ENCODE results near the gene CD247. TPM values are rescaled to one million over a fixed set of nuclear protein-coding genes. Genes with fewer than 3 reads are reported as not detected.

Gene CD247
- total and polyA plus RNA-seq, 10 donors: 15.8 to 67.1 (median 33.1) TPM

DNA sequence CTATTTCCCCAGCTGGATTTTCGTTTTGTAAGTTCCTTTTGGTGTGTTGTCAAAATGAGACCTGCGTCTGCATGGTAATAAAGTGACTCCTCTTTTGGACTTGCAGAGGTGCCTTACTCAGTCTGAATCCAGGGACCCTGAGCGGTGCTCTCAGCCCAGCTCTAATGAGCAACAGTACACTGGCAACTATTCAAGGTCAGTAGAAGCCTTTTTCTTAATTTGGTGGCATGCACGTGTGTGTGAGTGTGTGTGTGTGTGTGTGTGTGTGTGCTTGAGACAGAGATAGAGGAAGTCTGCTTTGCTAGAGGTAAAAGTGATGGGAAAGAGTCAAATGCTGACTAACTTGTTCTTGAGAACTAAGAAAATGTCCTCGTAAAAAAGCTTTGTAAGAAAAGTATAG, 105.4 kb downstream of the CD247 start:
- intact Hi-C loops (cut with DNase I; ENCODE audit: low total_unique reads): no loop called here
- Histone ChIP-seq H3K9me3 (no peaks in the 10 kb centered on the region), H3K27me3 (replicated peaks in 1 of 7) (no peaks in the 10 kb centered on the region), H3K4me3 (no peak overlapping the region), H3K27ac (no peak overlapping the region), H3K4me1 (no peaks in the 10 kb centered on the region), H3K36me3 (peaks cover 0 to 90% (median 36%) of the 10 kb centered on the region in 6 donors)
- WGBS, 5 donors: 55 to 66% (median 60%) methylated on average over 5 of the region's 5 CpGs
- TF ChIP-seq POLR2A (IDR thresholded peaks at IDR 0.05) (no peak), POLR2AphosphoS5 (IDR thresholded peaks at IDR 0.05) (no peak)
- TF ChIP-seq, protein P1, sequence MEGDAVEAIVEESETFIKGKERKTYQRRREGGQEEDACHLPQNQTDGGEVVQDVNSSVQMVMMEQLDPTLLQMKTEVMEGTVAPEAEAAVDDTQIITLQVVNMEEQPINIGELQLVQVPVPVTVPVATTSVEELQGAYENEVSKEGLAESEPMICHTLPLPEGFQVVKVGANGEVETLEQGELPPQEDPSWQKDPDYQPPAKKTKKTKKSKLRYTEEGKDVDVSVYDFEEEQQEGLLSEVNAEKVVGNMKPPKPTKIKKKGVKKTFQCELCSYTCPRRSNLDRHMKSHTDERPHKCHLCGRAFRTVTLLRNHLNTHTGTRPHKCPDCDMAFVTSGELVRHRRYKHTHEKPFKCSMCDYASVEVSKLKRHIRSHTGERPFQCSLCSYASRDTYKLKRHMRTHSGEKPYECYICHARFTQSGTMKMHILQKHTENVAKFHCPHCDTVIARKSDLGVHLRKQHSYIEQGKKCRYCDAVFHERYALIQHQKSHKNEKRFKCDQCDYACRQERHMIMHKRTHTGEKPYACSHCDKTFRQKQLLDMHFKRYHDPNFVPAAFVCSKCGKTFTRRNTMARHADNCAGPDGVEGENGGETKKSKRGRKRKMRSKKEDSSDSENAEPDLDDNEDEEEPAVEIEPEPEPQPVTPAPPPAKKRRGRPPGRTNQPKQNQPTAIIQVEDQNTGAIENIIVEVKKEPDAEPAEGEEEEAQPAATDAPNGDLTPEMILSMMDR (IDR thresholded peaks at IDR 0.05 in 8 of 11, conservative IDR thresholded peaks at IDR 0.05 in 3 of 11): no peak
- no peak for DNase-seq

GRCh38 chr1:167412072-167412471, 106.3 kb downstream of the CD247 start:
- Histone ChIP-seq H3K36me3 (peaks cover 0 to 90% (median 36%) of the 10 kb centered on the region in 6 donors), H3K27me3 (replicated peaks in 1 of 7) (no peaks in the 10 kb centered on the region), H3K4me3 (no peak overlapping the region), H3K4me1 (no peaks in the 10 kb centered on the region), H3K9me3 (no peaks in the 10 kb centered on the region), H3K27ac (no peak overlapping the region)
- WGBS, 5 donors: 73 to 94% (median 90%) methylated on average over 4 of the region's 4 CpGs
- intact Hi-C loops (cut with DNase I; ENCODE audit: low total_unique reads): no loop called here
- TF ChIP-seq POLR2A (IDR thresholded peaks at IDR 0.05) (no peak), POLR2AphosphoS5 (IDR thresholded peaks at IDR 0.05) (no peak)
- TF ChIP-seq, protein P1 (IDR thresholded peaks at IDR 0.05 in 8 of 11, conservative IDR thresholded peaks at IDR 0.05 in 3 of 11): no peak
- DNase-seq: no peak

DNA sequence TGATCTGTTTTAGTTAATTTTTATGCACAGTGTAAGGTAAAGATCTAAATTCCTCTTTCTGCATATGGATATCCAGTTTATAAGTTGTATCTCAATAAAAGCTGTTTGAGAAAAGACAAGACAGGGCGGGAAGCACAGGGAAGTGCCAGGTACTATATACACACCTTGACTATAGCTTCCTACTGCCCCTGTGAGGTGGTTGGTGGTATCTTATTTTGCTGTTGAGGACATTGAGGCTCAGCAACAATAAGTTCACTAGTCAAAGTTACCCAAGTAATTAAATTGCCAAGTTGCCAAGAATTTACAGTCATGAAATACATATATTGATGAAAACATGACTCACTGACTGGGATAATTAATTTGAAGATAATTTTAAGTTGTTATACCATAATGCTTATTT, 109.1 kb downstream of the CD247 start:
- no peak for DNase-seq
- Histone ChIP-seq H3K4me1 (no peaks in the 10 kb centered on the region), H3K27me3 (replicated peaks in 1 of 7) (no peaks in the 10 kb centered on the region), H3K4me3 (no peak overlapping the region), H3K27ac (no peak overlapping the region), H3K9me3 (no peaks in the 10 kb centered on the region), H3K36me3 (peaks cover 0 to 90% (median 25%) of the 10 kb centered on the region in 6 donors)
- 85 to 100% (median 97%) methylated on average over 1 of the region's 1 CpG for WGBS, 5 donors
- TF ChIP-seq POLR2A (IDR thresholded peaks at IDR 0.05): no peak
- TF ChIP-seq, protein P1 (IDR thresholded peaks at IDR 0.05 in 8 of 11, conservative IDR thresholded peaks at IDR 0.05 in 3 of 11): no peak
- no peak for TF ChIP-seq POLR2AphosphoS5 (IDR thresholded peaks at IDR 0.05)
- intact Hi-C loops (cut with DNase I; ENCODE audit: low total_unique reads): no loop called here

DNA sequence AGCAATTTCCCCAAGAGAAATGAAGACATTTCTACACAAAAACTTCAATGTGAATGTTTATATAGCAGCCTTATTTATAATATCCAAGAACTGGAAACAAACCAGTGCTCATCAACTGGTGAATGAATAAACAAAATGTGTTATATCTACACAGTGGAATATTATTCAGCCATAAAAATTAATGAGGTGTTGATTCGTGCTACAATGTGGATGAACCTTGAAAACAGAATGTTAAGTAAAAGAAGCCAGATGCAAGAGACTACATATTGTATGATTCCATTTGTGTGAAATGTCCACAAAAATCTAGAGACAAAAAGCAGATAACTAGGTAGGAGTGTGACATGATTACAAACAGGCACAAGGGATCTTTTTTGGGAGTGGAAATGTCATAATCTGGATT, 110.0 kb downstream of the CD247 start:
- no peak overlapping the region for H3K27ac ChIP-seq
- 92 to 100% (median 96%) methylated on average over 1 of the region's 1 CpG for WGBS, 5 donors
- intact Hi-C loops (cut with DNase I; ENCODE audit: low total_unique reads): no loop called here
- no peaks in the 10 kb centered on the region for H3K27me3 ChIP-seq (replicated peaks in 1 of 7)
- H3K9me3 ChIP-seq: no peaks in the 10 kb centered on the region
- TF ChIP-seq POLR2AphosphoS5 (IDR thresholded peaks at IDR 0.05) (no peak), POLR2A (IDR thresholded peaks at IDR 0.05) (no peak)
- TF ChIP-seq, protein P1 (IDR thresholded peaks at IDR 0.05 in 8 of 11, conservative IDR thresholded peaks at IDR 0.05 in 3 of 11): no peak
- no peak overlapping the region for H3K4me3 ChIP-seq
- no peak for DNase-seq
- H3K36me3 ChIP-seq: peaks cover 0 to 90% (median 21%) of the 10 kb centered on the region in 6 donors
- no peaks in the 10 kb centered on the region for H3K4me1 ChIP-seq
